HFFc6 (cell line): ENCODE measurements around the gene SERTAD1. TPM values are rescaled to one million over a fixed set of nuclear protein-coding genes. Genes with fewer than 3 reads are reported as not detected.

Source experiments
- DNase-seq: peaks from one replicate; pipeline ENCODE4 v3.0.0-alpha.2; 2018
- H3K27ac Mint-ChIP-seq: 2 replicates; pipeline ENCODE4 v1.8.0; 2020; ENCODE audit warnings: mild to moderate bottlenecking, mixed read lengths
- H3K27me3 Mint-ChIP-seq: 2 replicates; pipeline ENCODE4 v1.8.0; 2021; ENCODE audit warnings: mild to moderate bottlenecking, moderate library complexity, mixed read lengths; ENCODE audit not compliant: insufficient read depth
- H3K36me3 Mint-ChIP-seq: 2 replicates; pipeline ENCODE4 v1.8.0; 2021; ENCODE audit warnings: low read depth, mixed read lengths
- H3K4me1 Mint-ChIP-seq: 2 replicates; pipeline ENCODE4 v1.8.0; 2020; ENCODE audit warnings: low read depth, mixed read lengths
- H3K4me3 Mint-ChIP-seq: 2 replicates; pipeline ENCODE4 v1.8.0; 2020; ENCODE audit warnings: mild to moderate bottlenecking, moderate library complexity, mixed read lengths
- H3K9me3 Mint-ChIP-seq: 2 replicates; pipeline ENCODE4 v1.8.0; 2020; ENCODE audit warnings: mild to moderate bottlenecking, mixed read lengths
- total RNA-seq, 6 experiments: library from RNA; stranded (reverse); fragmentation: NEBNext Ultra II Directional; extraction: Animal tissue kit (Norgen Biotek cat#: 25700); gene quantifications; 2 replicates in 1 of 6; 3 replicates in 5 of 6; pipeline ENCODE4 v1.2.3, GENCODE V29; 2021
- TF ChIP-seq, protein P1 (sequence below): fragments of 200-600 bp; sonication (generic); IDR thresholded peaks from 2 replicates; pipeline ENCODE4 v1.5.0; 2021; ENCODE audit warnings: antibody characterized with exemption, mild to moderate bottlenecking

Gene SERTAD1
- total RNA-seq, 6 experiments from 2014 or later = 18.5 to 25.4 (median 21.2) TPM

DNA sequence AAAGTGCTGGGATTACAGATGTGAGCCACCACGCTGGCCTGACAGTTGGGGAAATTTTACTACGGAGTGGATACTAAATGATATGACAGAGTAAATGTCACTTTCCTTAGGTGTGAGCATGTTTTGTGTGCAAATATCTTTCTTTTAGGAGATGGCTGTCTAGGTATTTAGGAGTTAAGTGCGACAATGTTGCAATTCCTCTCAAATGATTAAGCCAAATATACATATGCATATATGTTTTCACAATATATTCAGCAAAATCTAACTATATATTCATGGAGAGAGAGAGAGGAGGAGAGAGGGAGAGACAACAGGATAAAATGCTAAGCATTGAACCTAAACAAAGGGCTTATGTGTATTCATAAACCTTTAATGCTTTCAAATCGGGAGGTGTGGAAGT is 23.7 kb upstream of the SERTAD1 start:
- TF ChIP-seq, protein P1, sequence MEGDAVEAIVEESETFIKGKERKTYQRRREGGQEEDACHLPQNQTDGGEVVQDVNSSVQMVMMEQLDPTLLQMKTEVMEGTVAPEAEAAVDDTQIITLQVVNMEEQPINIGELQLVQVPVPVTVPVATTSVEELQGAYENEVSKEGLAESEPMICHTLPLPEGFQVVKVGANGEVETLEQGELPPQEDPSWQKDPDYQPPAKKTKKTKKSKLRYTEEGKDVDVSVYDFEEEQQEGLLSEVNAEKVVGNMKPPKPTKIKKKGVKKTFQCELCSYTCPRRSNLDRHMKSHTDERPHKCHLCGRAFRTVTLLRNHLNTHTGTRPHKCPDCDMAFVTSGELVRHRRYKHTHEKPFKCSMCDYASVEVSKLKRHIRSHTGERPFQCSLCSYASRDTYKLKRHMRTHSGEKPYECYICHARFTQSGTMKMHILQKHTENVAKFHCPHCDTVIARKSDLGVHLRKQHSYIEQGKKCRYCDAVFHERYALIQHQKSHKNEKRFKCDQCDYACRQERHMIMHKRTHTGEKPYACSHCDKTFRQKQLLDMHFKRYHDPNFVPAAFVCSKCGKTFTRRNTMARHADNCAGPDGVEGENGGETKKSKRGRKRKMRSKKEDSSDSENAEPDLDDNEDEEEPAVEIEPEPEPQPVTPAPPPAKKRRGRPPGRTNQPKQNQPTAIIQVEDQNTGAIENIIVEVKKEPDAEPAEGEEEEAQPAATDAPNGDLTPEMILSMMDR = no peak
- Mint-ChIP-seq H3K36me3 (0 out of 2 replicates have a peak, but pooled peaks cover 7% of the 10 kb centered on the region), H3K27ac (no peak overlapping the region), H3K4me1 (peaks cover 14% of the 10 kb centered on the region), H3K27me3 (no peaks in the 10 kb centered on the region), H3K4me3 (no peak overlapping the region), H3K9me3 (no peaks in the 10 kb centered on the region)
- no peak for DNase-seq

DNA sequence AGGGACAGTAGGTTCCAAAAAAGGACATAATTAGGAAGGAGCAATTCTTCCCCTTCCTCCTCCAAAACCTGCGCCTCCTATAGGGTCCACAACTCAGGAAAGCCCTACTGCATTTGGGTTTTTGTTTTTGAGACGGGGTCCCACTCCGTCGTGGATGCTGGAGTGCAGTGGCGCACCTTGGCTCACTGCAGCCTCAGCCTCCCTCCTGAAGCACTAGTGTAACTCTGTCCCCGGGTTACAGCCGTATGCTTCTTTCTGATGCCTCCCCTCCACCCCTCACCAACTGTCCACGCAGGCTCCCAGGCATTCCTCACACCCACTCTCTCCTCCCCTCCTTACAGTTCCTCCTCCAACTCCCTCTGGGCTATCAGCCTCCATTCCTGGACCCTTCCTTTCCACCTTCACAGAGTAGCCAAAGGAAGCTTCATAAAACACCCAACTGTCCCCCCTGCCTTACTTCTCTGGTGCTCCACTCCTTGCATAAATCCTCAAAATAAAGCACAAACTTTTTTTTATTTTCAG is 20.5 kb upstream of the SERTAD1 start:
- Mint-ChIP-seq H3K27ac (peak overlapping the region; percentile 65; the same call in 1 of the 2 replicates), H3K9me3 (no peaks in the 10 kb centered on the region), H3K36me3 (peaks cover 23% of the 10 kb centered on the region), H3K4me1 (peaks cover 30% of the 10 kb centered on the region), H3K4me3 (no peak overlapping the region), H3K27me3 (no peaks in the 10 kb centered on the region)
- no peak for DNase-seq
- TF ChIP-seq, protein P1 = no peak

DNA sequence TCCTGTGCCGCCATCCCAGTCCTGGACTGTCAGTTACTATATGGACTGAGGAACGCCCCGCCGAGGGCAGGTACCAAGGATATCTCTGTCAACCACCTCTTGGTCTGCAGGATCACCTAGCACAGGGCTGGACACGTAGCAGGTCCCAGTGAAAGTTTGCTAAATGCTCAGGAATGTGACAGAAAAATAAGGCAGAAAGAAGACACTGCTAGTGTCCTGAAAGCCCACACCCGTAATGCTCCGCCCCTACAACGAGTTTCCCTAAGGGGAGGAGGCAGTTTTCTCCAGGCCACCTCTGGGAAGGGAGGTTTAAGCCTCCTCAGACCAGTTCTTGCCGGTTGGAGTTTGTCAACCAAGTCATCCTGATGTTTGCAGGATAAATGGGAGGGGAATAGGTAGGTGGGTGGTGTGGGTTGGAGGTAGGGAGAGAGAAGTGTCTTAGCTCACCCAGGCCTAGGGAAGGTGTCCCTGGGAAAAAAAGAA is 20.0 kb upstream of the SERTAD1 start:
- peak overlapping the region; percentile 65 for H3K27ac Mint-ChIP-seq
- H3K36me3 Mint-ChIP-seq = peaks cover 27% of the 10 kb centered on the region
- DNase-seq = no peak

DNA sequence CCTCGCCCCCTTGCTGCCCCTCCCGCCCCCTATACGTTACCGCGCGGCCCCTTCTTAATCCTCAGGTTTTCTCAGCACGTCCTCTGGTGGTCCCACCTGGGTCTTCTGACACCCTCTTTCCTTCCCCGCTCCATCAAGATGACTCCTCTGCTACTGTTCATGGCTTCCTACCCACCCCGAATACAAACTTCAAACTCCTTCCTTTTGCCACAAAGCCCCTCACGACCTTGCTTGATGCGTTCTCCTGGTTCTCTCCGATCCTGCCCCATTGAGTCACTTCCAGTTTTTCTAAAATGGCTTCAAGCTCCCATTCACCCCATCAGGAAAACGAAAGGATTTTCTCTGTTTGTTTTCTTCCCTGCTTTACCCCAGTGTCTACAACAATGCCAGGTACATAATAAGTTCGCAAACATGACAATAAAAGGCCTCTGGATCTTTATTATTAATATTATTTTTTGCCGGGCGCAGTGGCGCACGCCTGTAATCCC is 19.1 kb upstream of the SERTAD1 start:
- H3K27me3 Mint-ChIP-seq = peaks cover 3% of the 10 kb centered on the region; the same call in 1 of the 2 replicates
- H3K4me1 Mint-ChIP-seq = peaks cover 36% of the 10 kb centered on the region
- H3K9me3 Mint-ChIP-seq = no peaks in the 10 kb centered on the region
- peaks cover 37% of the 10 kb centered on the region for H3K36me3 Mint-ChIP-seq
- H3K27ac Mint-ChIP-seq = peak overlapping the region; percentile 93
- peak overlapping the region; percentile 96 for H3K4me3 Mint-ChIP-seq
- TF ChIP-seq, protein P1 = no peak; the same call in 1 of the 2 replicates
- DNase-seq = no peak

More for the DNA sequence above, 20.0 kb upstream of the SERTAD1 start:
- peaks cover 35% of the 10 kb centered on the region for H3K4me1 Mint-ChIP-seq
- H3K4me3 Mint-ChIP-seq = peak overlapping the region; percentile 62
- H3K9me3 Mint-ChIP-seq = no peaks in the 10 kb centered on the region
- peaks cover 3% of the 10 kb centered on the region; the same call in 1 of the 2 replicates for H3K27me3 Mint-ChIP-seq
- TF ChIP-seq, protein P1 = no peak

DNA sequence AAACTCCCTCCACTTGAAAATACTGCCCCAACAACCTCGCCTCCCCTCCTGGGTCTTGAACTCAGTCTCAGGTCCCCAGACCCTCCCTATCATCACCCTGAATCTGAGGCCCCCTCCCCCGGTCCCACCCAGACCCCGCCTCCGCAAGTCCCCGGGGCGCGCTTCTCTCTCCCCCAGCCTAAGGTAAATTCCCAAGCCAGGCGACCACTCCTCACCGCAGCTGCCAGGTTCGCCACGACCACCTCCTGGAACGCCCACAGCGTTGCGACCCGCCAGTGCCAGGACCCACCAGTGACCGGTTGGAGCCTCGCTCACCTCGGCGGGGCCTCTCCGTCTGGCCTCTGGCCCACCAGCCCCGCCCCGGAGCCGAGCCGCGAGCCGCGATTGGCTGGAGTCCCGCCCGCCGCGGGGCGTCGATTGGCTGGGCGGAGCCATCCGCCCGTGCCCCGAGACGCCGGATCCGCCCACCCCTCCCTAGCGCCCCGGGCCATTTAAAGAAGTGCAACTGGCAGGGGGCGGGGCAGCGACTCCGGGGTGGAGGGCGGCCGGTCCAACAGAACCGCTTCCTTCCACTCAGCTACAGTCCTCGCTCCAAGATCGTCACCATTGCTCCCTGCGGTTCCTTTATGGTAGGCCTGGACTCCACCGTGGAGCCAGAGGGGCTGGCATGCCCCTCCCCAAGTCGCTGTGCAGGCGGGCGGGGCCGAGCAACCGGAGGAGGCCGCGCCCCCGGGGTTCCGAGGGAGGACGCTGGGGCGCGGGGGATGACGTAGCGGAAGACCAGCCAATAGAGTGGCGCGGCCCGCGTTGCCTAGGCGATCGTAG is 18.4 kb upstream of the SERTAD1 start, which contains the start of gene SERTAD3:
SERTAD3 (minus strand) TSS at position 336 of the 825 bp plus-strand sequence. CDS start 2,255 bp downstream, outside the sequence.
- TF ChIP-seq, protein P1 = no peak
- no peaks in the 10 kb centered on the region for H3K9me3 Mint-ChIP-seq

More for the DNA sequence above, 18.4 kb upstream of the SERTAD1 start, which contains the start of gene SERTAD3:
- peak; percentile 89 for DNase-seq
- Mint-ChIP-seq H3K27me3 (peaks cover 3% of the 10 kb centered on the region; the same call in 1 of the 2 replicates), H3K27ac (peak within 1 kb of the TSS; percentile 93), H3K4me3 (peak within 1 kb of the TSS; percentile 96), H3K4me1 (peaks cover 36% of the 10 kb centered on the region), H3K36me3 (peaks cover 41% of the 10 kb centered on the region)
